Astrocyte (in vitro differentiated cells and primary cell): ENCODE results near the gene MECR. TPM values are rescaled to one million over a fixed set of nuclear protein-coding genes. Genes with fewer than 3 reads are reported as not detected.

Experiments used
- DNase-seq: peaks from one replicate; pipeline ENCODE4 v3.0.0-alpha.2; 2010; ENCODE audit warnings: low read depth
- FAIRE-seq: peaks from 2 replicates; lab custom pipeline; 2011; peaks lifted over from hg19 to GRCh38; lab: Jason Lieb, UNC
- H2AFZ ChIP-seq: 2 replicates; pipeline ENCODE4 v1.6.0; 2012; ENCODE audit warnings: low read depth, low read length, inconsistent platforms
- H3K27ac ChIP-seq: 2 replicates; pipeline ENCODE4 v1.5.1; 2011; ENCODE audit warnings: low read depth, low read length, inconsistent platforms
- H3K27me3 ChIP-seq: 2 replicates; pipeline ENCODE4 v1.6.0; 2011; ENCODE audit warnings: low read length, inconsistent platforms; ENCODE audit not compliant: insufficient read depth
- H3K36me3 ChIP-seq: 2 replicates; pipeline ENCODE4 v1.5.1; 2011; ENCODE audit warnings: low read length, inconsistent platforms; ENCODE audit not compliant: insufficient read depth
- H3K4me1 ChIP-seq: 2 replicates; pipeline ENCODE4 v1.5.1; 2011; ENCODE audit warnings: low read length, inconsistent platforms; ENCODE audit not compliant: insufficient read depth
- H3K4me2 ChIP-seq: 2 replicates; pipeline ENCODE4 v1.6.0; 2012; ENCODE audit warnings: low read length, inconsistent platforms
- H3K4me3 ChIP-seq: 2 replicates; pipeline ENCODE4 v1.5.1; 2011; ENCODE audit warnings: low read depth, mild to moderate bottlenecking, low read length, inconsistent platforms; ENCODE audit not compliant: insufficient read depth
- H3K79me2 ChIP-seq: 2 replicates; pipeline ENCODE4 v1.6.0; 2012; ENCODE audit warnings: mild to moderate bottlenecking, low read length, inconsistent platforms; ENCODE audit not compliant: insufficient read depth
- H3K9ac ChIP-seq: 2 replicates; pipeline ENCODE4 v1.6.0; 2012; ENCODE audit warnings: mild to moderate bottlenecking, low read length, inconsistent platforms
- H3K9me3 ChIP-seq: 2 replicates; pipeline ENCODE4 v1.5.1; 2012; ENCODE audit warnings: low read depth, mild to moderate bottlenecking, low read length, inconsistent platforms; ENCODE audit not compliant: insufficient read depth
- H4K20me1 ChIP-seq: 2 replicates; pipeline ENCODE4 v1.6.0; 2012; ENCODE audit warnings: low read length, inconsistent platforms; ENCODE audit not compliant: insufficient read depth
- H3K27ac Mint-ChIP-seq: one replicate; pipeline ENCODE4 v1.8.0; 2021; ENCODE audit warnings: mild to moderate bottlenecking, mixed read lengths; ENCODE audit not compliant: unreplicated experiment
- H3K27me3 Mint-ChIP-seq: one replicate; pipeline ENCODE4 v1.8.0; 2021; ENCODE audit warnings: low read depth, mixed read lengths; ENCODE audit not compliant: unreplicated experiment
- H3K36me3 Mint-ChIP-seq: one replicate; pipeline ENCODE4 v1.8.0; 2021; ENCODE audit warnings: low read depth, mixed read lengths; ENCODE audit not compliant: unreplicated experiment
- H3K4me1 Mint-ChIP-seq: one replicate; pipeline ENCODE4 v1.8.0; 2021; ENCODE audit warnings: low read depth, mixed read lengths; ENCODE audit not compliant: unreplicated experiment
- H3K4me3 Mint-ChIP-seq: one replicate; pipeline ENCODE4 v1.8.0; 2021; ENCODE audit warnings: mild to moderate bottlenecking, moderate library complexity, mixed read lengths; ENCODE audit not compliant: unreplicated experiment
- H3K9me3 Mint-ChIP-seq: one replicate; pipeline ENCODE4 v1.8.0; 2021; ENCODE audit warnings: mild to moderate bottlenecking, mixed read lengths; ENCODE audit not compliant: unreplicated experiment
- CTCF ChIP-seq: IDR thresholded peaks from 2 replicates; pipeline ENCODE4 v1.5.1; 2011; ENCODE audit warnings: low read depth, mild to moderate bottlenecking, inconsistent platforms, low read length, moderate library complexity; ENCODE audit not compliant: insufficient read depth
- EZH2 ChIP-seq: IDR thresholded peaks from 2 replicates; pipeline ENCODE4 v1.6.1; 2012; ENCODE audit warnings: mild to moderate bottlenecking, low read length, inconsistent platforms; ENCODE audit not compliant: insufficient read depth
- total RNA-seq: library from RNA; stranded (reverse); gene quantifications from 2 replicates; pipeline ENCODE4 v1.2.1, GENCODE V29; 2021

Gene MECR
- total RNA-seq, 1 donor from 2014 or later, result 25.1 TPM

- Histone ChIP-seq H3K79me2 (peaks cover 3% of the 10 kb centered on the region), H3K36me3 (no peaks in the 10 kb centered on the region), H2AFZ (no peak overlapping the region), H4K20me1 (peaks cover 14% of the 10 kb centered on the region), H3K4me1 (peaks cover 40% of the 10 kb centered on the region), H3K4me3 (no peak overlapping the region), H3K9ac (no peak overlapping the region), H3K27ac (no peak overlapping the region), H3K9me3 (no peaks in the 10 kb centered on the region), H3K4me2 (no peak overlapping the region), H3K27me3 (no peaks in the 10 kb centered on the region)
- Mint-ChIP-seq H3K36me3 (peaks cover 5% of the 10 kb centered on the region), H3K9me3 (no peaks in the 10 kb centered on the region), H3K27me3 (peaks cover 17% of the 10 kb centered on the region), H3K27ac (peak overlapping the region; percentile 34), H3K4me3 (no peak overlapping the region), H3K4me1 (peaks cover 24% of the 10 kb centered on the region)
- no peak for FAIRE-seq
- TF ChIP-seq EZH2 (peak; percentile 9), CTCF (no peak)
- no peak for DNase-seq
Observed at GRCh38 chr1:29258189-29258975, 27.6 kb upstream of the MECR start.

DNA sequence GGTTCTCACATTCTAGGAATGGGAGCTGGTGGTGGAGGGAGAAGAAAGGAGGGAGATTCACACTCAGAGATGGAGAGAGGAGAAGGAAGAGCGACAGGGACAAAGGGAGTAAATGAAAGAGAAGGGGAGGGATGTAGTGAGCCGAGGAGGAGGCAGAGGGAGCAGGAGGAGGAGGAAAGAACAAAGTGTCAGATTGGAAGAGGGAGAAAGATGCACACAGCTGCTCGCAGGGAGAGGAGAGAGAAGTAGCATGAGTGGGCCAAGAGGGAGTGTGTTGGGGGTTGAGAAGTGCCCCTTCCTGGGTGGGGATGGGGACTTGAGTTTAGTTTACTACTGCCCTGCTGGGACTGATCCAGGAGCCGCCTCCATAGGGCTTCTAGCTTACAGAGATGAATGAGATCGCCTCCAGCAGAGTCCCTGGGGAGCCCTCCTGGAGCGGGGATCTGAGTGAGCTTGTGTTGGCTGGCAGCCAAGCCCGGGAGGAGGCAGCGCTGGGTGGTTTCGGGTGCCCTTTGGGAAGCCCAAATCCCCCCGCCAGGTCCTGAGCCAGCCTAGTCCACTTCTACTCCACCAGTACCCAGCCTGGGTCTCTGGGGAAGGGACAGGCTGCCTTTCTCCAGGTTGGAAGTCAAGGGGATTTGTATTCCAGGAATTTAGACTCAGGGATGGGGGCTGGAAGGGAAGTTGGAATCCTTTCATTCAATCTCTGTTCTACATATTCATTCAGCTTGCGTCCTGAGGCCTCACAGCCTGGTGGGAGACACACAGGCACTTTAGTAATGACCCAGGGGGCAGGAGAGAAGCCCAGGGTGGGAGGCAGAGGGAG lies 26.5 kb upstream of the MECR start:
- H3K27me3 ChIP-seq, result no peaks in the 10 kb centered on the region
- no peak overlapping the region for H3K27ac ChIP-seq
- peak overlapping the region; percentile 5 for H3K9ac ChIP-seq
- TF ChIP-seq CTCF (no peak), EZH2 (no peak)
- Mint-ChIP-seq H3K9me3 (no peaks in the 10 kb centered on the region), H3K27ac (peak overlapping the region; percentile 70), H3K36me3 (peaks cover 5% of the 10 kb centered on the region), H3K4me3 (no peak overlapping the region), H3K4me1 (peaks cover 24% of the 10 kb centered on the region), H3K27me3 (peaks cover 17% of the 10 kb centered on the region)
- no peaks in the 10 kb centered on the region for H3K9me3 ChIP-seq
- H3K4me1 ChIP-seq, result peaks cover 40% of the 10 kb centered on the region
- H4K20me1 ChIP-seq, result peaks cover 14% of the 10 kb centered on the region
- peaks cover 3% of the 10 kb centered on the region for H3K79me2 ChIP-seq
- peak overlapping the region; percentile 64 for H3K4me2 ChIP-seq
- H3K36me3 ChIP-seq, result no peaks in the 10 kb centered on the region
- no peak overlapping the region for H2AFZ ChIP-seq
- FAIRE-seq, result no peak
- peak; percentile 46 for DNase-seq
- no peak overlapping the region for H3K4me3 ChIP-seq
